Sigmoid colon (tissue), 7 donors: ENCODE results near the gene EFNA5. TPM values are rescaled to one million over a fixed set of nuclear protein-coding genes. Genes with fewer than 3 reads are reported as not detected.

Experiments
- DNase-seq: peaks from one replicate; pipeline ENCODE4 v3.0.0-alpha.2; 2019
- H3K27ac ChIP-seq, 4 donors: fragments of 200-600 bp; sonication (generic); one replicate each; pipeline ENCODE4 v1.5.1; 2016 to 2019; ENCODE audit warnings: mild to moderate bottlenecking in 1 of 4
- H3K27me3 ChIP-seq, 3 donors: fragments of 200-600 bp; sonication (generic); one replicate each; pipeline ENCODE4 v1.5.1; 2019; ENCODE audit warnings: mild to moderate bottlenecking in 1 of 3
- H3K36me3 ChIP-seq, 4 donors: fragments of 200-600 bp; sonication (generic); one replicate each; pipeline ENCODE4 v1.5.1; 2016 to 2019
- H3K4me1 ChIP-seq, 4 donors: fragments of 200-600 bp; sonication (generic); one replicate each; pipeline ENCODE4 v1.5.1; 2017 to 2019
- H3K4me3 ChIP-seq, 4 donors: fragments of 200-600 bp; sonication (generic); one replicate each; pipeline ENCODE4 v1.5.1; 2017 to 2019; ENCODE audit warnings: mild to moderate bottlenecking in 2 of 4, moderate library complexity in 1 of 4
- H3K9me3 ChIP-seq, 4 donors: fragments of 200-600 bp in 3 of 4; sonication (generic) in 3 of 4; one replicate each; pipeline versions ENCODE4 v1.5.1 to v1.6.1; 2013 to 2019
- EP300 ChIP-seq, 4 donors: sonication (generic); formaldehyde crosslinking; IDR thresholded peaks; one replicate each; pipeline ENCODE4 v1.6.1; 2017; ENCODE audit warnings: antibody characterized with exemption in 4 of 4
- POLR2A ChIP-seq, 2 donors: fragments of 450-650 bp; IDR thresholded peaks; one replicate each; pipeline ENCODE4 v1.6.1; 2016; ENCODE audit warnings: antibody characterized with exemption in 2 of 2, mild to moderate bottlenecking in 2 of 2, moderate library complexity in 2 of 2
- POLR2AphosphoS5 ChIP-seq, 4 donors: sonication (generic); formaldehyde crosslinking; IDR thresholded peaks; one replicate each; pipeline ENCODE4 v1.6.1; 2017; ENCODE audit warnings: antibody characterized with exemption in 4 of 4
- WGBS, 2 donors: extraction: QIAGEN DNeasy Blood & Tissue Kit; methylation state at CpG; one replicate each; pipeline ENCODE4 v1.1.7; 2013; 5-methylcytosine and 5-hydroxymethylcytosine counted together
- intact Hi-C: fragments of 100-400 bp; cut with DNase I; formaldehyde crosslinking; loops from one replicate; pipeline ENCODE4 v1.15.1; 2023
- polyA plus RNA-seq, 3 donors: library from polyadenylated mRNA; stranded (reverse); fragments of 200-250 nt; gene quantifications; one replicate each; pipeline ENCODE4 v1.2.3, GENCODE V29; 2013
- total RNA-seq, 4 donors: library from RNA; depleted of rRNA; stranded (reverse); fragments of >200 nt; gene quantifications; one replicate each; pipeline ENCODE4 v1.1.0, GENCODE V29; 2016
- TF ChIP-seq, protein P1 (sequence below), 4 experiments: fragments of 450-650 bp in 3 of 4; fragments of 200-600 bp in 1 of 4; IDR thresholded peaks; one replicate each; pipeline ENCODE4 v1.5.1; 2016 to 2019; ENCODE audit warnings: antibody characterized with exemption in 4 of 4, mild to moderate bottlenecking in 3 of 4, moderate library complexity in 2 of 4
- donor health status: healthy with polysubstance abuse.
- donor health status: Bipolar disorder and iron deficiency.
- donor health status: healthy.

EFNA5 gene
- total and polyA plus RNA-seq, 7 donors = 0.60 to 10.8 (median 6.8) TPM

- intact Hi-C loops = no loop called here
- Histone ChIP-seq H3K4me1 (no peaks in the 10 kb centered on the region), H3K27ac (no peak overlapping the region), H3K27me3 (no peaks in the 10 kb centered on the region), H3K4me3 (no peak overlapping the region), H3K36me3 (no peaks in the 10 kb centered on the region), H3K9me3 (no peaks in the 10 kb centered on the region)
- TF ChIP-seq POLR2AphosphoS5 (IDR thresholded peaks at IDR 0.05) = no peak
- WGBS, 2 donors = 88 to 93% methylated on average over 6 of the region's 6 CpGs
- DNase-seq = no peak
Measured at GRCh38 chr5:107603349-107603748, 67.4 kb downstream of the EFNA5 start.

- Histone ChIP-seq H3K36me3 (no peaks in the 10 kb centered on the region), H3K27ac (no peak overlapping the region), H3K27me3 (no peaks in the 10 kb centered on the region), H3K9me3 (no peaks in the 10 kb centered on the region), H3K4me3 (peak overlapping the region in 1 of 4 donors; percentile 6), H3K4me1 (no peaks in the 10 kb centered on the region)
- 92 to 96% methylated on average over 5 of the region's 5 CpGs for WGBS, 2 donors
- no peak for DNase-seq
- intact Hi-C loops = no loop called here
- TF ChIP-seq, protein P1, sequence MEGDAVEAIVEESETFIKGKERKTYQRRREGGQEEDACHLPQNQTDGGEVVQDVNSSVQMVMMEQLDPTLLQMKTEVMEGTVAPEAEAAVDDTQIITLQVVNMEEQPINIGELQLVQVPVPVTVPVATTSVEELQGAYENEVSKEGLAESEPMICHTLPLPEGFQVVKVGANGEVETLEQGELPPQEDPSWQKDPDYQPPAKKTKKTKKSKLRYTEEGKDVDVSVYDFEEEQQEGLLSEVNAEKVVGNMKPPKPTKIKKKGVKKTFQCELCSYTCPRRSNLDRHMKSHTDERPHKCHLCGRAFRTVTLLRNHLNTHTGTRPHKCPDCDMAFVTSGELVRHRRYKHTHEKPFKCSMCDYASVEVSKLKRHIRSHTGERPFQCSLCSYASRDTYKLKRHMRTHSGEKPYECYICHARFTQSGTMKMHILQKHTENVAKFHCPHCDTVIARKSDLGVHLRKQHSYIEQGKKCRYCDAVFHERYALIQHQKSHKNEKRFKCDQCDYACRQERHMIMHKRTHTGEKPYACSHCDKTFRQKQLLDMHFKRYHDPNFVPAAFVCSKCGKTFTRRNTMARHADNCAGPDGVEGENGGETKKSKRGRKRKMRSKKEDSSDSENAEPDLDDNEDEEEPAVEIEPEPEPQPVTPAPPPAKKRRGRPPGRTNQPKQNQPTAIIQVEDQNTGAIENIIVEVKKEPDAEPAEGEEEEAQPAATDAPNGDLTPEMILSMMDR (IDR thresholded peaks at IDR 0.05) = no peak
- no peak for TF ChIP-seq POLR2A (IDR thresholded peaks at IDR 0.05)
- TF ChIP-seq EP300 (IDR thresholded peaks at IDR 0.05) = no peak
- TF ChIP-seq POLR2AphosphoS5 (IDR thresholded peaks at IDR 0.05) = no peak
Measured at GRCh38 chr5:107602896-107603295, 67.8 kb downstream of the EFNA5 start.

GRCh38 chr5:107601076-107601475 is 69.7 kb downstream of the EFNA5 start:
- H3K36me3 ChIP-seq = no peaks in the 10 kb centered on the region
- H3K4me1 ChIP-seq = no peaks in the 10 kb centered on the region
- TF ChIP-seq POLR2A (IDR thresholded peaks at IDR 0.05) = no peak
- no peak for TF ChIP-seq POLR2AphosphoS5 (IDR thresholded peaks at IDR 0.05)
- TF ChIP-seq EP300 (IDR thresholded peaks at IDR 0.05) = no peak
- WGBS, 2 donors = 89 to 91% methylated on average over 6 of the region's 6 CpGs
- DNase-seq = no peak
- no peak overlapping the region for H3K27ac ChIP-seq
- H3K9me3 ChIP-seq = no peaks in the 10 kb centered on the region
- H3K27me3 ChIP-seq = no peaks in the 10 kb centered on the region
- intact Hi-C loops = no loop called here
- H3K4me3 ChIP-seq = no peak overlapping the region

- H3K4me3 ChIP-seq = no peak overlapping the region
- no peak overlapping the region for H3K27ac ChIP-seq
- 14 to 60% methylated on average over 4 of the region's 4 CpGs for WGBS, 2 donors
- no peaks in the 10 kb centered on the region for H3K27me3 ChIP-seq
- H3K9me3 ChIP-seq = no peaks in the 10 kb centered on the region
- no peak for DNase-seq
- H3K36me3 ChIP-seq = no peaks in the 10 kb centered on the region
- H3K4me1 ChIP-seq = no peaks in the 10 kb centered on the region
- intact Hi-C loops = no loop called here
- TF ChIP-seq POLR2A (IDR thresholded peaks at IDR 0.05) (no peak), POLR2AphosphoS5 (IDR thresholded peaks at IDR 0.05) (no peak), EP300 (IDR thresholded peaks at IDR 0.05) (no peak)
- TF ChIP-seq, protein P1 (IDR thresholded peaks at IDR 0.05) = no peak
Measured at GRCh38 chr5:107598958-107599357, 71.8 kb downstream of the EFNA5 start.

GRCh38 chr5:107597803-107598202 is 72.9 kb downstream of the EFNA5 start:
- TF ChIP-seq, protein P1 (IDR thresholded peaks at IDR 0.05) = no peak
- TF ChIP-seq POLR2A (IDR thresholded peaks at IDR 0.05) (no peak), EP300 (IDR thresholded peaks at IDR 0.05) (no peak), POLR2AphosphoS5 (IDR thresholded peaks at IDR 0.05) (no peak)
- Histone ChIP-seq H3K27me3 (no peaks in the 10 kb centered on the region), H3K27ac (no peak overlapping the region), H3K4me3 (no peak overlapping the region), H3K36me3 (no peaks in the 10 kb centered on the region), H3K9me3 (no peaks in the 10 kb centered on the region), H3K4me1 (no peaks in the 10 kb centered on the region)
- intact Hi-C loops = no loop called here
- WGBS, 2 donors = 91 to 98% methylated on average over 3 of the region's 3 CpGs
- no peak for DNase-seq

- Histone ChIP-seq H3K4me3 (no peak overlapping the region), H3K27ac (no peak overlapping the region), H3K9me3 (no peaks in the 10 kb centered on the region), H3K4me1 (peaks cover 0 to 5% (median 0%) of the 10 kb centered on the region in 4 donors), H3K36me3 (no peaks in the 10 kb centered on the region), H3K27me3 (no peaks in the 10 kb centered on the region)
- DNase-seq = no peak
- WGBS, 2 donors = 87 to 92% methylated on average over 3 of the region's 3 CpGs
- TF ChIP-seq, protein P1 (IDR thresholded peaks at IDR 0.05) = no peak
- TF ChIP-seq POLR2A (IDR thresholded peaks at IDR 0.05) = no peak
- TF ChIP-seq EP300 (IDR thresholded peaks at IDR 0.05) = no peak
- no peak for TF ChIP-seq POLR2AphosphoS5 (IDR thresholded peaks at IDR 0.05)
- intact Hi-C loops = no loop called here
Measured at GRCh38 chr5:107597247-107597646, 73.5 kb downstream of the EFNA5 start.
